Measurements from ENCODE around the gene CELF5.
"Not testable (repeated sequence)": the region's sequence is repeated elsewhere in the genome, so short reads cannot be mapped to it uniquely, and the experiment has no call there.

CELF5 gene

DNA sequence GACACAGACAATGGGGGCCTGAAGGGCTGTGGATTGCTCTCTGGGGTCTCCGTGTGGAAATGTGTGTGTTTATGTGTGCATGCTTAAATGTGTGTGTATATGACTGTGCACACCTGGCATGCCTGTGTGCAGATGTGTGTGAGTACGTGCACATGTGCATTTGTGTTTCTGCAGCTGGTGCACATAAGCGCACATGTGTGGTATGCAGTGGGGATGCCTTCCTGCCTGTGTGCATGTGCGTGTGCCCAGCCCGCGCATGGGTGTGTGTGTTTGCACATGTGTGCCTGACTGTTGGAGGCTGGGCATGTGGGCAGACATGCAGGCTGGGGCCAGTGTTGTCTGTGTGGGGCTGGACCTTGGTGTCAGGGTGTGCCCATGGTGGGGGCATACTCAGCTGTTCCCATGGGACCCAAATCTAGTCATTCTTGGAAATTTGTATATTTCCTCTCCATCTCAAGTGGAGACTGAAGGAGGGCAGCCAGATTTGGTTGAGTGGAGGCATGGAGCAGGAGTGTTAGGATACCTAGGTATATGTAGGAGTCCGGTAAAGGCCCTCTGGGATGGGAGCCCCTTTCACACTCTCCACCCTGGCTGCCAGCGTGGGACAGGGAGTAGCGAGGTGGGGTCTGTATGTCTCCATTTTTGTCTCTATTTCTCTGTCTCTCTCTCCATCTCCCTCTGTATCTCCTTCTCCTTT, 49.9 kb downstream of the CELF5 start:
- no peak for DNase-seq (ENCODE audit: low spot score)

- DNase-seq (ENCODE audit: low spot score), result no peak
Observed at GRCh38 chr19:3274942-3275582, 50.6 kb downstream of the CELF5 start.

- DNase-seq (ENCODE audit: low spot score), result peak; percentile 89
Observed at GRCh38 chr19:3275583-3276340, 51.3 kb downstream of the CELF5 start.

GRCh38 chr19:3276341-3276799, 51.9 kb downstream of the CELF5 start:
- no peak for DNase-seq (ENCODE audit: low spot score)

DNA sequence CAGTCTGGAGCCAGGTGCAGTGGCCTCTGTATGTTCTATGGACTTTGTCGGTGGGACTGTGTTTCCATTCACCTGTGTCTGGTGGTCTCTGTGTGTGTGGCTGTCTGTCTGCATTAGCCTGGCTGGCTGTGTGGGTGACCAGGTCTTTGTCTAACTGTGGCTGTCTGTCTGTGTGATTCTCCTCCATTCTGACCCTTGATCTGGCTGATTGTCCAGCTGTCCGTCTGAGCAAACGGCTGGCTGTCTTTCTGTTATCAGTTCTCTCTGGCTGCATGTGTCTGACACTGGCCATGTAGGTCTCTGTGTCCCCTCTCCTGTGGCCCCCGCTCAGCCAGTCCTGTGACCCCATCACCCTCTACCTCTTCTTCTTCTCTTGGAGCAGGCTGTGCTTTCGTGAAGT, 53.2 kb downstream of the CELF5 start:
- no peak for DNase-seq (ENCODE audit: low spot score)

- no peak for DNase-seq (ENCODE audit: low spot score)
Observed at GRCh38 chr19:3278294-3278693, 53.8 kb downstream of the CELF5 start.

- no peak for DNase-seq (ENCODE audit: low spot score)
Observed at GRCh38 chr19:3278749-3279148, 54.3 kb downstream of the CELF5 start.

GRCh38 chr19:3279306-3279705, 54.8 kb downstream of the CELF5 start:
- no peak for DNase-seq (ENCODE audit: low spot score)

DNA sequence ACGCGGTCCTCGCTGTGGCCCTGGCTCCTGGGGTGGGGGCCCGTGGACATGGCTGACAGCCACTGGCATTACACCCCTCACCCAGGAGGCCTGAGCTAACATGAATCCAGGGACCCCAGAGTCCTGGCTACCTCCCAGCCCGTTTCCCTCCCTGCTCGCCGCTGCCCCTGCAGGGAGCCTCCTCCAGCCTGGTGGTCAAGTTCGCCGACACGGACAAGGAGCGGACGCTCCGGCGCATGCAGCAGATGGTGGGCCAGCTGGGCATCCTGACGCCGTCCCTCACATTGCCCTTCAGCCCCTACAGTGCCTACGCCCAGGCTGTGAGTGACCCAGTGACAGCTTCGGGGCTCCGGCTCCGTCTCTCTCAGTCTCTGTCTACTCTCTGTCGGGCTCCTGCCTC, 56.6 kb downstream of the CELF5 start:
- no peak for DNase-seq (ENCODE audit: low spot score)

DNA sequence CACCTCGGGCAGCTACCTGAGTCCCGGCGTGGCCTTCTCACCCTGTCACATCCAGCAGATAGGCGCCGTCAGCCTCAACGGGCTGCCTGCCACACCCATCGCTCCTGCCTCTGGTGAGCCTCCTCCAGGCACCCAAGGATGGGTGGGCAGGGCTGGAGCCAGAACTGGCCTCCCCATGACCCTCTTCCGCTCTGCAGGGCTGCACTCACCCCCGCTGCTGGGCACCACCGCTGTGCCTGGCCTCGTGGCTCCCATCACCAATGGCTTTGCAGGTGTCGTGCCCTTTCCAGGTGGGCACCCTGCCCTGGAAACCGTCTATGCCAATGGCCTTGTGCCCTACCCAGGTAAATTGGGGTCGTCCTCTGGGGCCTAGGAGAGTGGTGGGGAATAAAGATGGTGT, 57.7 kb downstream of the CELF5 start:
- no peak for DNase-seq (ENCODE audit: low spot score)

GRCh38 chr19:3282564-3282963, 58.1 kb downstream of the CELF5 start:
- DNase-seq (ENCODE audit: low spot score), result no peak

GRCh38 chr19:3283246-3283751, 58.8 kb downstream of the CELF5 start:
- DNase-seq (ENCODE audit: low spot score), result no peak

- no peak for DNase-seq (ENCODE audit: low spot score)
Observed at GRCh38 chr19:3283886-3284657, 59.6 kb downstream of the CELF5 start.

DNA sequence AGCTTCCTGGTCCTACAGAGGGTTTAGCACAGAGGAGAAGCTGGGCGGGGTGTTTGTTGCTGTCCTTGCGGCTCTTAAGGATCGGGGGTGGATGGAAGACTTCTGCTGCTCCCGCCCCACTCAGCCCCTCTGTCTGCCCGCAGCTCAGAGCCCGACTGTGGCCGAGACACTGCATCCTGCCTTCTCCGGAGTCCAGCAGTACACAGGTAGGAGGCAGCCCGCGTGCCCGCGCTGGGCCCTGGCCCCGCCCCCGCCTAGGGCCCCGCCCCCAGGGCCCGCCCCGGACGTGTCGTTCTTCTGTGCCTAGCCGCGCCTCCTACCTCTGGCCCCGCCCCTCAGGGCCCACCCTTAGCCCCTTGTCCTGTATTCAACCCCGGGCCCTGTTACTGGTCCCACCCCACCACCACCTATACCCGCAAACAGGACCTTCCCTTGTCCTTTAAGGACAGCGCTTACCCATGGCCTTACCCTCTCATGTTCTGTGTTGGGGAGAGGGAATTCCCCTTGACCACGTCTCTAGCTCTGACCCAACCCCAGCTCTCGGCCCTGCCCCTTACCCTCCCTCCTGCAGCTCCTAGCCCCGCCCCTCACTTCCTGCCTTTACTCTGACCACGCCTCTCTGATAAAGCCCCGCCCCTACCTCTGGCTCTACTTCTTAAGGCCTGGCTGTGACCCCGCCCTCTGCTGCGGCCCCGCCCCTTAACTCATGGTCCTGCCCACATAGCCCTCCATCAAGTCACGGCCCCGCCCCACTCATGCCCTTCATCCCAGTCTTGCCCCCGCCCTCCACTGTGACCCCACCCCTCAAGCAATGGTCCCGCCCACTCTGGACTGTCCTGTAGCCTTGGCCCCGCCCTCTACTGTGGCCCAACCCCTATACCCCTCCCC, 60.5 kb downstream of the CELF5 start:
- peak; percentile 91 for DNase-seq (ENCODE audit: low spot score)

DNA sequence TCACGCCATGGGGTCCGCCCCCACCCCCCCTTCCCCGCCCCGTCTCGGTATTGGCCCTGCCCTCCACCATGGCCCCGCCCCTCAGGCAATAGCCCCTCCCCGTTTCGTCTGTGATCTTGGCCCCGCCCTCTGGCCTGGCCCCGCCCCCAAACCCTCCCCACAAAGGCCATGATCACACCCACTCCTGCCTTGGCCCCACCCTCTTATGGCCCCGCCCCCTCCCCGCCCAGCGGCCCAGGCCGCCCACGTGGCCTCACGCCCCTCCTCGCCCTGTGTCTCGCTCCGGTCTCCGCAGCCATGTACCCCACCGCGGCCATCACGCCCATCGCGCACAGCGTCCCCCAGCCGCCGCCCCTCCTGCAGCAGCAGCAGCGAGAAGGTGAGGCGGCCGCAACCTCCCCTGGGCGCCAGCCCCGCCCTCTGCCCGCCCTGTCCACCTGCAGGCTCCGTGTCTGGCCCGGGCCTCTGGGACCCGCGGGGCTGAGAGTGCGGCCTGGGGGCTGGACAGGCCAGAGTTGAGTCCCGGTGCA, 61.3 kb downstream of the CELF5 start:
- no peak for DNase-seq (ENCODE audit: low spot score)

DNA sequence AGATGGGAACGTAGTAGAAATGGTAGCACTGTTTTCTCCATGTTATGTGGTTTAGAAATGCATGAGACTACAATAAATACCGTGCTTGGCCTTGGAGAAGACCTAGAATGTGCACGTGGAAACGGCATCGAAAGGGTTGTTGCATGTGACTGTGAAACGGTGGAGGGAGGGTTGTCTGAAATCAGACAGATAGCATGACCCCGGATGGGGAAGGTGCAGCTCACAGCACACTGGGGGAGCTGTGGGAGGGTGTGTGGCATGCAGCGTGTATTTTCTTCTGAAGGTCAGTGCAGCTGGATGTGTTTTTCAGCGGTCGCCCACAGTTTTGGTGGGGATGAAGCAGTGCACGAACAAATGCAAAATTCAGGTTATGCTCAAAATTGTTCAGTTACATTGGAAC, 63.4 kb downstream of the CELF5 start:
- DNase-seq (ENCODE audit: low spot score), result no peak

DNA sequence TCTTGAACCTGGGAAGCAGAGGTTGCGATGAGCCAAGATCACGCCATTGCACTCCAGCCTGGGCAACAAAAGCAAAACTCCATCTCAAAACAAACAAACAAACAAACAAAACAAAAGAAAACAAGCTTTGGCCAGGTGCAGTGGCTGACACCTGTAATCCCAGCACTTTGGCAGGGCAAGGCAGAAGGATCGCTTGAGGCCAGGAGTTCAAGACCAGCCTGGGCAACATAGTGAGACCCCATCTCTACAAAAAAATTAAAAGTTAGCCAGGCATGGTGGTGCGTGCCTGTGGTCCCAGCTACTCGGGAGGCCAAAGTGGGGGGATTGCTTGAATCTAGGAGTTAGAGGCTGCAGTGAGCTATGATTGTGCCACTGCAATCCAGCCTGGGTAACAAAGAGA, 64.0 kb downstream of the CELF5 start:
- DNase-seq (ENCODE audit: low spot score), result not testable (repeated sequence)

- no peak for DNase-seq (ENCODE audit: low spot score)
Observed at GRCh38 chr19:3289971-3290569, 65.6 kb downstream of the CELF5 start.

DNA sequence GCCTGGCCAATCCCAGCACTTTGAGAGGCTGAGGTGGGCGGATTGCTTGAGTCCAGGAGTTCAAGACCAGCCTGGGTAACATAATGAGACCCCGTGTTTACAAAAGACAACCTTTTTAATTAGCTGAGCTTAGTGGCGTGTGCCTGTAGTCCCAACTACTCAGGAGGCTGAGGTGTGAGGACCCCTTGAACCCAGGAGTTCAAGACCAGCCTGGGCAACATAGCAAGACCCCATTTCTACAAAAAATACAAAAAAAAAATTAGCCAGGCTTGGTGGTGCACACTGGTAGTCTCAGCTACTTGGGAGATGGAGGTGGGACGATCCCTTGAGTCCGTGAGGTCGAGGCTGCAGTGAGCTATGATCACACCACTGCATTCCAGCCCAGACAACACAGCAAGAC, 66.4 kb downstream of the CELF5 start:
- not testable (repeated sequence) for DNase-seq (ENCODE audit: low spot score)

DNA sequence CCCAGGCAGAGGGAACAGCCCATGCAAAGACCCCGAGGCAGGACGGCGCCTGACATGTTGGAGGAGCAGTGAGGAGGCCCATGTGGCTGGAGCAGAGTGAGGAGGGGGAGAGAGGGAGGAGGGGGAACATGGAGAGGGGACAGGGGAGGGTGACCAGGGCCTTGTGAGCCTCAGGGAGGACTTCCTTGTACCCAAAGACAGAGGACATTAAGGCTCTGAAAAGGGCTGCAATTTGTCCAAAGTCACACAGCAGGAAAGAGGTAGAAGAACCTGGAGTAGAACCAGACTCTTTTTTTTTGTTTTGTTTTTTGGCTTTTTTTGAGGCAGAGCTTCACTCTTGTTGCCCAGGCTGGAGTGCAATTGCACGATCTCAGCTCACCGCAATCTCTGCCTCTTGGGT, 67.2 kb downstream of the CELF5 start:
- no peak for DNase-seq (ENCODE audit: low spot score)

Measured in LoVo (cell line).